NCI-H1048 (cell line): ENCODE results near the gene SLC8A1.

Experiments used
- DNase-seq: peaks from one replicate; lab custom pipeline; 2025; lab: John Stamatoyannopoulos, UW

SLC8A1 gene

GRCh38 chr2:40457837-40458236 is 5.9 kb upstream of the SLC8A1 start:
- DNase-seq, result no peak

- no peak for DNase-seq
These were observed 5.5 kb upstream of the SLC8A1 start for GRCh38 chr2:40457366-40457765.

DNA sequence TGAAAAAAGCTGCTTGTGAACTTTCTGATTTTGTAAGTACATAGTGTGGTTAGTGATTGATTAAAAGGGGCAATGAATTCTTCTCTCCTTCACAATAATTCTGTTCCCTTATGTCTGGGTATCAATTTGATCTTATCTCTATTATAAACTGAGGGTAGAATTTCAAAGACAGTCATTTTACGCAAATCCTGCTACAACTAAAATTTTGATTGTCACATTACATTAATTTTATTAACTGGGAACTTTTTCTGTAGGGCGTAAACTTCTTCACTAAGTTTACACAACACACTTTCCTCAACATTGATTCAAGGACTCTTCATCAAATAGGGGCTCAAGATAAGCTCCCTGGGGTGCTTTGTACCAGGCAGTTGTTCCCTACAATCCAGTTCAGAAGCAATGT is 5.0 kb upstream of the SLC8A1 start:
- DNase-seq, result no peak

DNA sequence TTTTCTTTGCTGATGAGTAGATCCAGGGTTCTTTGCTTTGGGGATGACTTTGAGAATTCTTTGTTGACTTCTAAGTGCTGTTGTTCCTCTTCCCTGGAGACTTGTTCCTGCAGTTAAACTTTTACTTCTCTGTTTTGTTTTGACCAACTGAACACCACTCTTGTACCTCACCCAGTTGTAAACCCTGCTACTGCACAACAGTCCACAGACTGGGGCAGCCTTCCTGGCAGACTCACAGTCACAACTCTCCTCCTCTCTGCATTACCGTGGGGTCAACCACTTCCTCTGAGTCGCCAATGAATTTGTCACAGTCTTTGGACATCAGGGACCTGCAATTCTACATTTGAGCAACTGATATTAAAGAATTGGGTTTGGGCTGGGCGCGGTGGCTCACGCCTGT is 3.8 kb upstream of the SLC8A1 start:
- no peak for DNase-seq

GRCh38 chr2:40454321-40454720 is 2.4 kb upstream of the SLC8A1 start:
- no peak for DNase-seq

DNA sequence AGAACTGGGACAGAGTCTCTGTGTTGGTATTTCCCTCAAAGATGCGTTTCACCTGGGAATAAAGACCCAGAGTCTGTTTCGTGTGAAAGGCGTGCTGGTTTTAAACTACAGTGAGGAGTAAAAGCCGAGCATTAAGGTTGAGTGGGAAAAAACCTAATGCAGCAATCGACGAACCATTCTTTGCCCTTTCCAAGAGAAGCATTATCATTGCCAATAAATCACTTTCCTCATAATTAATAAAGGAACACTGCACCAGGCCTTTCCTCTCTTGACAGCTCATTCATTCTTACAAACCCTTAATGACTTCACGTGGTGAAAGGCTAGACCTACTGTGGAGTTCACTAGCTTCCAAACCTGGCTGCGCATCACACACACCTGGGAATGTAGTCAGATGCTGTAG is 896 bp upstream of the SLC8A1 start:
- DNase-seq, result no peak

DNA sequence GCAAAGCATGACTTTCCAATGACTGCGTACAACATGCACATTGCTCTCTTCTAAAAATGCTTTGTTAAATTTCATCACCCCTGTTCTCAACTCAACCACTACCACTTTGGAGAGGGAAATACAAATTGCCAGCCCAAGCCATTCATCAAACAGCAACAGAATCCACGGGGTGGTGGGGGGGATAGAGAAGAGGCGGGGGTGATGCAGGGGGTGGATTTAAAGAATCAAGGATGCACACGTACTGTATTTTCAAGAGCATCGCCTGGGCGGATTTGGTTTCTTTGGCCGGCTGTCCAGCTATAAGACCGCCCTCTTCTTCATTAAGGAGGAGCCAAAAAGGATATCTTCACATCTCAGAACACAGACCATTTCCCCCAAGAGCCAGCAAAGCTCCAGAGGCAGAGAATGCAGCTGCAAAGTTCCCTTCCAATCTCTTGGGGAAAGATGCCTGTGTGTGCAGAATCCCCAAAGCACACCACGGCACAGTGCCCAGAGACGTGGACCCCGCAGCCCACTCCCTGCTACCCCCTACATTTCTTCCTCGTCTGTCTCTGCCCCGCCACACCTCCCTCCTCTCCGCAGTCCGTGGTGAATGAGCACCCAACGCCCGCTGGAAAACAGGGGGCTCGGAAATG is 977 bp downstream of the SLC8A1 start:
- no peak for DNase-seq

DNA sequence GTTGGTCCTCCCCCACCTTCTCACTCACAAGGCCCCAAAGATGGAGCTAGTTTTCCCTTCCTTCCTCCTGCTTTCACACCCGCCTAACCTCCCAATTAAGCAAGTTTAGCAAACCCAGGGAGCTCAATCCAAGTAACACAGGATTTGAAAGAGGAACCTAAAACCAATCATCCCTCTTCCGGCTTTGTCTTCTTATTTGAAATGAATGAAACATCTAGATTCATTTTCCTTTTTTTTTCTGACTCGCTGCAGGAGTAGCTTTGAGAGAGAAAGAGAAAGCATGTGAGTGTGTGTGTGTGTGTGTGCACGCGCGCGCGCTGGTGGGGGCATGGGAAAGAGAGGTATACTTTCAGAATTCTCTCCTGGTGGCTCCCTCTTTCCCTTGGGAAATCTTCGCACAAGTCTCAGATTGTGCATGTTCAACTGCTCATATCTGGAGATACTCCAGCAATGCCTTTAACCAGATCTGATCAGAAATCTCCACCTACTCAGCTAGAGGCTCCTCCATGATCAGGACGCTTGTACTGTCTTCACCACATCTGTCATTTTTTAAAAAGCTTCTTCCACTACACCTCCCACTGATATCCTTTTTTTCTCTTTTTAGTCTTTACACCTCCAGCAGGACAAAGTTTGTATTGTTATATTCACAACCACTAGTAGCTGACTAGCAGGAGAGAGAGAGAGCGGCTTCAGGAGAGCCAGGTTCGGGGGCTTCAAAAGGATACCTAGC is 1.7 kb downstream of the SLC8A1 start:
- DNase-seq, result no peak

- DNase-seq, result no peak
These were observed 3.3 kb downstream of the SLC8A1 start for GRCh38 chr2:40448476-40449079.

- no peak for DNase-seq
These were observed 6.4 kb downstream of the SLC8A1 start for GRCh38 chr2:40445467-40445866.

DNA sequence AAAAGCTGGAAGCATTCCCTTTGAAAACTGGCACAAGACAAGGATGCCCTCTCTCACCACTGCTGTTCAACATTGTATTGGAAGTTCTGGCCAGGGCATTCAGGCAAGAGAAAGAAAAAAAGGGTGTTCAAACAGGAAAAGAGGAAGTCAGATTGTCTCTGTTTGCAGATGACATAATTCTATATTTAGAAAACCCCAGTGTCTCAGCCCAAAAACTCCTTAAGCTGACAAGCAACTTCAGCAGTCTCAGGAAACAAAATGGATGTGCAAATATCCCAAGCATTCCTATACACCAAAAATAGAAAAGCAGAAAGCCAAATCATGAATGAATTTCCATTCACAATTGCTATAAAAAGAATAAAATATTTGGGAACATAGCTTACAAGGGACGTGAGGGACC is 11.1 kb downstream of the SLC8A1 start:
- DNase-seq, result no peak

DNA sequence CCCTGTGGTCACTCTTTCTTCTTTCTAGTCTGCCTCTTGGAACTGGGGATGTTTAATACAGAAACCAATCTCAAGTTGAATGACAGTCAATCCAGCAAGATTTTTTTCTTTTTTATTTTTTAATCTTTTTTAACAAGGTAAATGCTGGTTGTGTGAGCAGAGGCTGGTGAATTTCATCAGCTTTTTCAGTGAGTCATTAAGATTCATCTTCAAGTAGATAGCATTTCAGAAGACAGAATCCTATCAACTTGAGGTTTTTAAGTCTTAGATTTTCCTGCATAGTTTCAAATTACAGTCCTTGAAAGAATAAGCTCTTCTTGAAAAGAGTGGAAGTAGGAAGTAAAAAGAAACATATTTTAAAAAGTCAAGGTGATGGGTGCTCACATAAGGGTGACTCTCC is 12.4 kb downstream of the SLC8A1 start:
- DNase-seq, result no peak

DNA sequence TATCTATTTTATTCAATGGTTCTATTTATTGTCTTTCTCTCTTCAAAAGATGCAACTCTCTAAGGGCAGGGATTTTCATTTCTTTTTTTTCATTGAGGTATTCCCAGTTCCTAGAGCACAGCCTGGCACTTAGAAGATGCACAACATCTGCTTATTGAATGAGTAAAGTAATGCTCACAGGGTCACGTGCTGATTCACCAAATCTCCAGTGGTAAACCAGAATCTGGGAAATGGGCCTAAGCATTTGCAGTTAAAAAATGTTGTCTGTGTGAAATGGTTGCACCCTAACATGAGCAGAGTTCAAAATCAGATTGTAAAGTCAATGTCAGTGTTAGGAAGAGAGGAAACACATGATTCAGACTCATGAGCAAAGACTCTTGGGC is 15.8 kb downstream of the SLC8A1 start:
- no peak for DNase-seq

GRCh38 chr2:40435426-40436092 is 16.3 kb downstream of the SLC8A1 start:
- no peak for DNase-seq

GRCh38 chr2:40434731-40435271 is 17.1 kb downstream of the SLC8A1 start:
- no peak for DNase-seq

- no peak for DNase-seq
These were observed 18.2 kb downstream of the SLC8A1 start for GRCh38 chr2:40433736-40434135.

- DNase-seq, result no peak
These were observed 18.9 kb downstream of the SLC8A1 start for GRCh38 chr2:40432921-40433483.

GRCh38 chr2:40431600-40431955 is 20.3 kb downstream of the SLC8A1 start:
- DNase-seq, result no peak

DNA sequence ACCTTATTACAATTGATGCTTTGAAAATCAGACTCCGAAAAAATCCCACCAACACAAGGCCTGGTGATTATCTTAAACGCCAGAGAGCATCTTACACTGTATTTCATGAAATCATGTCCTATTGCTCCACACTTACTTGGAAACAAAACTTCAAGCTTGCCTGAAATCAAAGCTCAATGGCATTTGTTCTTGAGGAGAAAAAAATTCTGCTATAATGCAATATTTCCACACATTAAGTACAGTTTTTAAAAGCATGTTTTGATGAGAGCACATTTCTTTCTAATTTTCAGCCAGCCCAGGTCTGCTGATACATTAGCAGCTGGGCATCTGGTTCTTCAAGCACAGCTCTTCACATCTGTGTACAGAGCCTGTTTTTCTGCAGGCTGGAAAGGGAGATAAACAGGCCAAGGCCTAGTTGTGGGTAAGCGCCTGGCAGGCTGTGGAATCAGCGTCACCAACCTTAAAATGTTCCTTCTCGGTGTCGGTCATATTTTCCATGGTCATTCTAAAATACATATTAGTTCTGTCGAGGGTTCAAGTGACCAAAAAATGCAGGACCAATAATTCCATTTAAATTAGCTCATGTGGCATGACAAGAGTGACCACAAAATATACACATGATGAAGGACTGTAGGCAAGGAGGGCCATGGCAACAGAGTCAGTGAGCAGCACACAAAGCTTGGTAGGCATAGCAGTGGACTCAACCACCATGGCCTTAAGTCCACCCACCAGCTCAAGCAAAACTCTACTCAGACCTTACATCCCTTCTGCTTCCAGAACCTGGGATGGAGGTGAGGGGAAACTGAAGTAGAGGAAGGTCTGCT is 20.9 kb downstream of the SLC8A1 start:
- no peak for DNase-seq

- DNase-seq, result no peak
These were observed 23.5 kb downstream of the SLC8A1 start for GRCh38 chr2:40428439-40428838.

DNA sequence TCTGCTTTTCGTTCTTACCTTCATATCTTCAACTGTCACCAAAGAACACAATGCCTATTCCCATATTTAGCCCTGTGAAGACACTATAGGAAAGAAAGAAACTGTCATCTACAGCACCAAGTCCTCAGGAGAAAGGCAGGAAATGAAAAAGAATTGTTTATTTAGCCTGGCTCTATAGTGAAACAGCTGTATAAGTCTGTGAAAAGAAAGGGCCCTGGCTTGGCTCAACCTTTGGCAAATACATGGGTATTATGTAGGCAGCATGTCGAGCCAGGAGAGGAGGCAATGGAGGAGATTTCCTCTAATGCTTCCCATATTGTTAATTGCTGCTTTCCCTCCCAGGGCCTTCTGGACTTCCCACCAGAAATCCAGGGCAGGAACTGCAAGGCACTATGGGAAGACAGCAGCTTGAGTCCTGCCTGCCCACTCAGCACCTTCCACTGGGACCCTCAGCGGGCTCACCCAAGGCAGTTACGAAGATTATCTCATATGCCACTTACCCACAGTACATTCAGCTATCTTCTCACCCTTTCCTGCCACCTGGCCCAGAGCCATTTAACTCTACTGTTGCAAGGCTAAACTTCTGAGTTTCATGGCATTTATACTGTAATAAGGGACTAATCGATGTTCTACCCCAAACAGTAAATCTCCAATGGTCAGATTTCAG is 30.1 kb downstream of the SLC8A1 start:
- DNase-seq, result no peak
